ENCODE results near the gene PARP3. TPM values are rescaled to one million over a fixed set of nuclear protein-coding genes. Genes with fewer than 3 reads are reported as not detected.

The PARP3 gene
- total and polyA plus RNA-seq, 2 of the 8 experiments (the other 6 are each of a cell fraction or from before 2014, with no cell fraction given) = 1.3 to 1.6 TPM

DNA sequence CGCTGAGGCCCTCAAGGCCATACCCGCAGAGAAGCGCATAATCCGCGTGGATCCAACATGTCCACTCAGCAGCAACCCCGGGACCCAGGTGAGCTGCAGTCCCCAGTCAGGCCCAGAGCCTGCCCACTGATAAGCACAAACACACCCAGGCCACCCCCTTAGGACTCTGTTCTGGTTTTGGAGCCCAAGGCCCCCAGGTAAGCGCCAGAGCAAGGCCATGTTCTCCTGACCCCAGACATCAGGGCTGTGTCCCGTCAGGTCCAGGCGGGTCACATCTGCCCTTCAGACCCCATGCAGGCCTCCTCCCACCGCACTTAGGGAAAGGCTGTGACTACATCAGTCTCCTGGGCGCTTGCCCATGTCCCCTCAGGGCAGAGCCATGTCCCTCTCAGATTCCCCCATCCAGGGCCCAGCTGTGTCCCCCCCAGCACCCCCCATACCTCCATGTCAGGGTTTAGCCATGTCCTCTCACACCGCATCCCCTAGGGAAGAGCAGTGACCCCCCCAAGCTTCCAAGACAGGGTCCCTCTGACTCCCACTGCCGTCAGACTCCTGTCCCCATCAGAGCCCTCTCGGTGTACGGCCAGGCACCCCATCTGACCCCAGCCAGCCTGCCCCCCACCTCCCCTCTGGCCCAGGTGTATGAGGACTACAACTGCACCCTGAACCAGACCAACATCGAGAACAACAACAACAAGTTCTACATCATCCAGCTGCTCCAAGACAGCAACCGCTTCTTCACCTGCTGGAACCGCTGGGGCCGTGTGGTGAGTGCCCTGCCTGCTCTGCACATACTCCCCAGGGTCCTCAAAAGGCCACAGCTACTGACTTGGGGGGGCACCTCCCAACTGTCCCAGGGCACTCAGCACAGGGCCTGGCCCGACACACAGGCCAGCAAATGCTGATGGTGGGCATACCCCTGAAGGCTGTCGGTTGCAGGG is 1.6 kb downstream of the PARP3 start (continued):
- TF ChIP-seq JUND (IDR thresholded peaks at IDR 0.05; ENCODE audit: low read length) = no peak
- TF ChIP-seq BRCA1 (IDR thresholded peaks at IDR 0.05; ENCODE audit: low read depth, low read length) = no peak
- no peak for TF ChIP-seq CHD1 (IDR thresholded peaks at IDR 0.05; ENCODE audit: low read depth, low read length)
- TF ChIP-seq MAFK (IDR thresholded peaks at IDR 0.05; ENCODE audit: low read depth, low read length) = no peak
- TF ChIP-seq SP4 (IDR thresholded peaks at IDR 0.05; ENCODE audit: low read length) = no peak
- TF ChIP-seq NANOG (IDR thresholded peaks at IDR 0.05; ENCODE audit: insufficient read depth, low read depth, low read length, poor library complexity, severe bottlenecking) = no peak
